Activated CD4-positive, alpha-beta T cell treated with anti-CD3 and anti-CD28 coated beads, Interleukin-2, amount 50 U/mL, for 16 hours (primary cell): ENCODE measurements around the gene PRKCZ.

Experiments
- DNase-seq: peaks from one replicate; pipeline ENCODE4 v3.0.0-alpha.2; 2020

The PRKCZ gene

GRCh38 chr1:2213576-2214505, 163.6 kb downstream of the PRKCZ start:
- no peak for DNase-seq

DNA sequence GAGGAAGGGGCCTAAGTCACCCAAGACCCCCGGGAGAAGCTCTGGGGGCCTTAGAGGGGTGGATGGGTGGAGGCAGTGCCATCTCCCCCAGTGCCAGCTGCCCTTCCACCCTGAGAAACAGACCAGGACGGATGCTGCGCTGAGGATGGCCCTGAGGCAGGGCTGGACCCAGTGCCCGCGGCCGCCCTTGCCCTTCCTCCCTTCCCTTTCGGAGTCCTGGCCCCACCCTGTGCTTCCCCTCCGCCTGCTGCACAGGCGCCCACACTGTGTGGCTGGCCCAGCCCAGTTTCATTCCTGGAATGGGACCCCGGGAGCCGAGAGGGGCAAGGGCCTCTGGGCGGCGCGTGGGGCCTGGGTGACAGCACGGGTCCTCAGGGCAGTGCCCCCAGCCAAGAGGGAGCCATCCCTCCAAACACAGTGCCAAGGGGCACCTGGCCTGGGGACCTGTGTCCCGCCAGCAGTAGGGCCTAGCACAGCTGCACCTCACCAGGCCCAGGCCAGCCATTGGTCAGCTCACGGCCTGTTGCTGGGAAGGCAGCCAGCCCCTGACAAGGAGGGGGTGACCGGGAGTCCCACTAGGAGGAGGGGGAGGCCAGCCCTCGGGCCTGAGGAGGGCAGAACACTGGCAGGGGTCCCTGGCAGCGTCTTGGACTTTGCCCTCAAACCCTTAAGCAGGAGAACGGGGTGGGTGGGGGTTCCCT, 164.5 kb downstream of the PRKCZ start:
- no peak for DNase-seq

DNA sequence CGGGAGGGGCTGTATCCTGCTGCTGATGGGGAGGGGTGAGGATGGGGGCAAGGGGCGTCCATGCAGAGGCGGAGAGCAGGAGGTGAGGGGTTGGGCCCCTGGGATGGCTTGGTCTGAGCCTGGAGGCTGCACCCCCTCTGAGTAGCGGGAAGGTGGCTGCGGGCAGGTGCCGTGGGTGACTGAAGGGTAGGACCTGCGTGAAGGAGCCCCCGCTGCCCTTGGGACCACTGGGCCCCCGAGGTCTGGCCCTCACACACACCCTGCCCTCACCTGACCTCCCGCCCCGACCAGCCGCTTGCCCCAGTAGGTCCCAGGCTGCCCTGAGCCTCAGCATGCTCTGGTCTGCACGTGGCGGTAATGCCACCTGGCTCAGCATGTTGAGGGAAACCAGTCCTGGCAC, 165.1 kb downstream of the PRKCZ start:
- no peak for DNase-seq

- DNase-seq = no peak
Measured at GRCh38 chr1:2215909-2216766, 165.9 kb downstream of the PRKCZ start.

GRCh38 chr1:2216767-2217058, 166.5 kb downstream of the PRKCZ start:
- no peak for DNase-seq

GRCh38 chr1:2221271-2221670, 171.1 kb downstream of the PRKCZ start:
- DNase-seq = no peak

GRCh38 chr1:2224170-2224584, 174.0 kb downstream of the PRKCZ start:
- DNase-seq = no peak

- DNase-seq = no peak
Measured at GRCh38 chr1:2224631-2225428, 174.6 kb downstream of the PRKCZ start.

- DNase-seq = no peak
Measured at GRCh38 chr1:2226525-2227345, 176.5 kb downstream of the PRKCZ start.

- DNase-seq = peak; percentile 98
Measured at GRCh38 chr1:2227346-2228156, 177.3 kb downstream of the PRKCZ start.

DNA sequence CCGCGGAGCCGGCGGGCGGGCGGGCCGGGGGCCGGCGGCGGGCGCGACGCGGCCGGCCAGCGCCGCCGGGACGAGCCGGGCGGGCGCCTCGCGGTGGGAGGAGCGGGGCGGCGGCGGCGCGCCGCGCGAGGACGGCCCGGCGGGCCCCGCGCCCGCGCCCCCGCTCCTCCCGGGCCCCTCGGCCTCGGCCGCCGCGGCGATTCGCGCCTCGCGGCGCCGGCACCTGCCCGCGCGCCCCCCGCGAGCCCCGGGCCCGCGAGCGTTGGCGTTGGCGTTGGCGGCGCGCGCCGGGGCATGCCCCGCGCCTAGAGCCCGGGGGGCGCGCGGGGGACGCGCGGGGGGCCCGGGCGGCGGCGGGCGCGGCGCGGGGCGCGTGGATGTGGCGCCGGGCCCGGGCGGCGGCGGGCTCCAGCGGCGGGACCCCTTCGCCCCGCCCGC, 178.0 kb downstream of the PRKCZ start, which contains the start of gene SKI:
TSS of gene SKI (plus strand) at position 163 of the 438 bp plus-strand sequence. CDS start 448 bp downstream, outside the sequence.
- no peak for DNase-seq

DNA sequence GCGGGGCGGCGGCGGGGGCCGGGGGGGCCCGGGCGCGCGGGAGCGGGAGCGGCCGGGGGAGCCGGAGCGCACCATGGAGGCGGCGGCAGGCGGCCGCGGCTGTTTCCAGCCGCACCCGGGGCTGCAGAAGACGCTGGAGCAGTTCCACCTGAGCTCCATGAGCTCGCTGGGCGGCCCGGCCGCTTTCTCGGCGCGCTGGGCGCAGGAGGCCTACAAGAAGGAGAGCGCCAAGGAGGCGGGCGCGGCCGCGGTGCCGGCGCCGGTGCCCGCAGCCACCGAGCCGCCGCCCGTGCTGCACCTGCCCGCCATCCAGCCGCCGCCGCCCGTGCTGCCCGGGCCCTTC, 178.5 kb downstream of the PRKCZ start:
- DNase-seq = peak; percentile 31

DNA sequence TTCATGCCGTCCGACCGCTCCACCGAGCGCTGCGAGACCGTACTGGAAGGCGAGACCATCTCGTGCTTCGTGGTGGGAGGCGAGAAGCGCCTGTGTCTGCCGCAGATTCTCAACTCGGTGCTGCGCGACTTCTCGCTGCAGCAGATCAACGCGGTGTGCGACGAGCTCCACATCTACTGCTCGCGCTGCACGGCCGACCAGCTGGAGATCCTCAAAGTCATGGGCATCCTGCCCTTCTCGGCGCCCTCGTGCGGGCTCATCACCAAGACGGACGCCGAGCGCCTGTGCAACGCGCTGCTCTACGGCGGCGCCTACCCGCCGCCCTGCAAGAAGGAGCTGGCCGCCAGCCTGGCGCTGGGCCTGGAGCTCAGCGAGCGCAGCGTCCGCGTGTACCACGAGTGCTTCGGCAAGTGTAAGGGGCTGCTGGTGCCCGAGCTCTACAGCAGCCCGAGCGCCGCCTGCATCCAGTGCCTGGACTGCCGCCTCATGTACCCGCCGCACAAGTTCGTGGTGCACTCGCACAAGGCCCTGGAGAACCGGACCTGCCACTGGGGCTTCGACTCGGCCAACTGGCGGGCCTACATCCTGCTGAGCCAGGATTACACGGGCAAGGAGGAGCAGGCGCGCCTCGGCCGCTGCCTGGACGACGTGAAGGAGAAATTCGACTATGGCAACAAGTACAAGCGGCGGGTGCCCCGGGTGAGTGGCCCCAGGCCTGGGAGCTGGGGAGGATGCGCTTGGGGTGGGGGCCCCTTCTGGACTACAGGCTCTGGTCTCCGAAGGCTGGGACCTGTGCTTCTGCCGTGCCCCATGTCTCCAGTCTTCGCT, 179.0 kb downstream of the PRKCZ start:
- peak; percentile 74 for DNase-seq

DNA sequence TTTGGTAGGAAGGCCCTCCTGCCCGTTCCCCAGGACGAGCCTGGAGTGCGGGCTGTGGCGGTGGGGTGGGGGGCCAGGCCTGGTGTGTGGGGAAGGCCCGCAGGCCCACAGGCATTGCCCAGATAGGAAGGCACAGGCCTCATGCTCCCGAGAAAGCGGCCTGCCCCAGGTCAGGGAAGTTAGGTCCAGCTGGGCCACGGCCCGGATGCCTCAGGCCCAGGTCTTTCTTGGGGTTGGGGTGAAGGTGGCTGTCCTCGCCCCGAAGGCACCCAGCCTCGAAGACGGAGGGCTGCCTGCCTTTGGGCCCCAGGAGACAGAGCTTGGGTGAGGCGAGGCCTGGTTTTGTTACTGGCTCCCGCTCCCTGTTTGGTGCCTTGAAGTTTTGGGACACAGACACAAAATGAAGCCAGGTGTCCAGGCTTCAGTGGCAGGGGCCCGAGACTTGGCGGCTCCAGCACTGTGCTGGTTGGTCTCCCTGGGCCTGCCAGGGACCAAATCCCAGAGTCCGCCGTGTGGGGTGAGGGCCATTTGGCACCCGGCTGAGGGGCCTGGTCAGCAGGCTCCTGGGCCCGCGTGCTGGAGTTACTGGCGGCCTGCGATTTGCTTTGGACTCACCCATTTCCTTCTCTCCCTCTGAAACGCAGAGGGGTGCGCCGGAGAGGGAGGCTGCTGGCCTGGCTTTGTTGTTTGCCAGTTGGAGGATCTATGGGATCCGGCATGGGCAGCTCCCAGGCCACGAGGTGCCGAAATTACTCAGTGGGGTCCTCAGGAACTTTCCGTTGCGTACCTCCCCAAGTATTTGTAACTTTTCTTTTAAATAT, 179.9 kb downstream of the PRKCZ start:
- no peak for DNase-seq

DNA sequence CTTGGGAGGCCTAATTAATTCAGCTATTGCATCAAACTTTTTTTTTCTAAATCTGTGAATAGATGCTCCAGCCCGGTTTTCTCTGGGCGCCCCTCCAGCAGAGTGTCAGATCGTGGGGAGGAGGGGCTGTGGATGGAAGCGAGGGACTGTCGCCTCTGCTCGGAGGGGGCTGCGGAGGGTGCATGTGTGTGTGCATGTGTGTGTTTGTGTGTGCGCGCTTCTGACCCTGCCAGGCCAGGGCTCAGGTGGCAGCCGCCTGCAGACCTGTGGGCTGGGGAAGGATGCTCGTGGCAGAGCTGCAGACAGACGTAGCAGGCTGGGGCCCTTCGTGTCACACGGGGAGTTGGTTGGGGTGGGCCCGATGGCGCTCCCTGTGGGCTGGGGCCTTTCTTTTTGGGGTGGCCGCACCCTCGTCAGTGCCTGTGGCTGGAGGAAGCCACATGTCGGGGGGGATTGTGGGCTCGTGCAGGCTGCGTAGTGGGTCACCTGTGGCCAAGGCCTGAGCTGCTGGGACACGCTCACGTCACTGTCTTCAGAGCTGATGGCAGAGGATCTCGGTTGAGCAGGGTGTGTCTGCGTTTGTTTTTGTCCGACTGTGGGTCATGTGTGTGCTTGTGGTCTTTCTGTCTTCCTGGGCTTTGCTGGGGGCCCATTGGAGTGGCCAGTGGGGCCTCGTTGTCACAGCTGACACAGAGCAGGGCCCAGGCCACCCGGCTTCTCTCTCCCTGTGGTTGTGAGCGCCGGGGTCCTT, 180.7 kb downstream of the PRKCZ start:
- DNase-seq = peak; percentile 39

- peak; percentile 71 for DNase-seq
Measured at GRCh38 chr1:2231532-2232254, 181.5 kb downstream of the PRKCZ start.

GRCh38 chr1:2232255-2232915, 182.2 kb downstream of the PRKCZ start:
- no peak for DNase-seq
